Endothelial cell (in vitro differentiated cells): ENCODE data around the gene TBP. TPM values are rescaled to one million over a fixed set of nuclear protein-coding genes. Genes with fewer than 3 reads are reported as not detected.

Experiments
- DNase-seq: peaks from one replicate; pipeline ENCODE4 v3.0.0; 2021; ENCODE audit warnings: low spot score
- H3K27ac Mint-ChIP-seq: one replicate; pipeline ENCODE4 v1.8.0; 2021; ENCODE audit warnings: mixed read lengths, inconsistent platforms; ENCODE audit not compliant: unreplicated experiment
- H3K27me3 Mint-ChIP-seq: one replicate; pipeline ENCODE4 v1.8.0; 2021; ENCODE audit warnings: mild to moderate bottlenecking, moderate library complexity, mixed read lengths, inconsistent platforms; ENCODE audit not compliant: unreplicated experiment
- H3K36me3 Mint-ChIP-seq: one replicate; pipeline ENCODE4 v1.8.0; 2021; ENCODE audit warnings: mild to moderate bottlenecking, low read depth, mixed read lengths, inconsistent platforms; ENCODE audit not compliant: unreplicated experiment
- H3K4me1 Mint-ChIP-seq: one replicate; pipeline ENCODE4 v1.8.0; 2021; ENCODE audit warnings: mild to moderate bottlenecking, mixed read lengths, inconsistent platforms; ENCODE audit not compliant: unreplicated experiment
- H3K4me3 Mint-ChIP-seq: one replicate; pipeline ENCODE4 v1.8.0; 2021; ENCODE audit warnings: mild to moderate bottlenecking, mixed read lengths, inconsistent platforms; ENCODE audit not compliant: unreplicated experiment
- H3K9me3 Mint-ChIP-seq: one replicate; pipeline ENCODE4 v1.8.0; 2021; ENCODE audit warnings: mixed read lengths, inconsistent platforms; ENCODE audit not compliant: unreplicated experiment
- total RNA-seq: library from RNA; stranded (reverse); fragmentation: NEBNext Ultra II Directional; extraction: Animal tissue kit (Norgen Biotek cat#: 25700); gene quantifications from one replicate; pipeline ENCODE4 v1.2.1, GENCODE V29; 2021; ENCODE audit not compliant: unreplicated experiment
- TF ChIP-seq, protein P1 (sequence below): fragments of 200-600 bp; sonication (generic); IDR thresholded peaks from one replicate; pipeline ENCODE4 v1.5.0; 2021; ENCODE audit warnings: antibody characterized with exemption; ENCODE audit not compliant: unreplicated experiment

The TBP gene
- total RNA-seq, 1 donor from 2014 or later: 17.1 TPM

DNA sequence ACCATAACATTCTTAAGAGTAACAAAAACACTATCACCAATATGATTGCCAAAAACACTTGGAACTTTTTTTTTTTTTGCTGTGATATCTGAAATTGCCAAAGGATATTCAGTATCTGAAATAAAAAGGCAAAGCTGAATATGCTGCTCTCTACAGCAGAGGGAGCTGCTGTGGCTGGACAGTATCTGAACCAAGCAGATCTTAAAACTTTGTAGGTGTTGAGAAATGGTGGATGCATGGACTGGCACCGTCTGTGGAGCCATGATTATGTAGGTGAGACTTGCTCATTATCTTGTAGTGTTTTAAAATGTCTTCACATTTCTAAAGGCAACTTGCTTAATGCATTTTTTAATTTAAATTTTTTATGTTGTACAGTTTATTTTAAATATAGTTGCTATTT is 21.1 kb downstream of the TBP start:
- DNase-seq: no peak
- Mint-ChIP-seq H3K27me3 (no peaks in the 10 kb centered on the region), H3K9me3 (no peaks in the 10 kb centered on the region), H3K27ac (no peak overlapping the region), H3K4me3 (no peak overlapping the region), H3K36me3 (peaks cover 2% of the 10 kb centered on the region), H3K4me1 (peaks cover 21% of the 10 kb centered on the region)
- TF ChIP-seq, protein P1, sequence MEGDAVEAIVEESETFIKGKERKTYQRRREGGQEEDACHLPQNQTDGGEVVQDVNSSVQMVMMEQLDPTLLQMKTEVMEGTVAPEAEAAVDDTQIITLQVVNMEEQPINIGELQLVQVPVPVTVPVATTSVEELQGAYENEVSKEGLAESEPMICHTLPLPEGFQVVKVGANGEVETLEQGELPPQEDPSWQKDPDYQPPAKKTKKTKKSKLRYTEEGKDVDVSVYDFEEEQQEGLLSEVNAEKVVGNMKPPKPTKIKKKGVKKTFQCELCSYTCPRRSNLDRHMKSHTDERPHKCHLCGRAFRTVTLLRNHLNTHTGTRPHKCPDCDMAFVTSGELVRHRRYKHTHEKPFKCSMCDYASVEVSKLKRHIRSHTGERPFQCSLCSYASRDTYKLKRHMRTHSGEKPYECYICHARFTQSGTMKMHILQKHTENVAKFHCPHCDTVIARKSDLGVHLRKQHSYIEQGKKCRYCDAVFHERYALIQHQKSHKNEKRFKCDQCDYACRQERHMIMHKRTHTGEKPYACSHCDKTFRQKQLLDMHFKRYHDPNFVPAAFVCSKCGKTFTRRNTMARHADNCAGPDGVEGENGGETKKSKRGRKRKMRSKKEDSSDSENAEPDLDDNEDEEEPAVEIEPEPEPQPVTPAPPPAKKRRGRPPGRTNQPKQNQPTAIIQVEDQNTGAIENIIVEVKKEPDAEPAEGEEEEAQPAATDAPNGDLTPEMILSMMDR: no peak

DNA sequence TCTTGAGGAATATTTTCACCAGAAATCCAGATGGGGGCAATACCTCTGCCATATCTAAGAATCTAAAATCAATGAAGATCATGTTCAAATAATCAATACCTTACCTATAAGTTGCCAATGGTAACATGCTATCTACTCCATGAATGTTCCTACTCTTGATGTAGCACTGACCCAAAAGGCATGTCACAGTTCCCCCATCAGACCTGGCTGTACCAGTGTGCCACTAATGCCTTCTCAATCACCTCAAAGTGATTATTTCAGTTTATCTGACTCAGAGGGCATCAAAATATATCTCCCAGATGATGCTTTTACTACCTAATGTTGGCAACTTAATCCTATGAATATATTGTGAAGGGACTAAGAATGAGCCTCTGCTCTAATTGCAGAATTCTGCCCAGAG is 24.7 kb downstream of the TBP start:
- Mint-ChIP-seq H3K27ac (peak overlapping the region; percentile 55), H3K4me3 (no peak overlapping the region), H3K27me3 (peaks cover 2% of the 10 kb centered on the region), H3K9me3 (no peaks in the 10 kb centered on the region), H3K36me3 (peaks cover 17% of the 10 kb centered on the region), H3K4me1 (peaks cover 22% of the 10 kb centered on the region)
- TF ChIP-seq, protein P1: no peak
- no peak for DNase-seq

DNA sequence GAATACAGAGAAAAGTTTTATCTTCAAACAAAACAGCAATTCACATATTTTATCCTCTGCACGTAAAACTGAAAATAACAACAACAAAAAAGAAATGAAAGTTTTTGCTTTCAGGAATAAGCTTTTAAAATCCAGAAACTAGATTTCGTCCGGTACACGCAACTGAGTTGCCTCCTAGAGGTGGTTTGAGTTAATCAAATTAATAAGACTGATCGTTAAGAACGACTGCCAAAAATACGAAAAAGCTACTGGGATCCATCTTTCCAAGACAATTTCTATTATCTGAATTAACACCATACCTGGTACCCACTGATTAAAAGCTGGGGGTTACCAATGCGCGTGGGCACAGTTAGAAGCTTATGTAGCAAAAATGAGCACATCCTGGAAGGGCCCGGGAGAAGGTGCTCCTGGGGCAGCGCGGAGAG is 29.6 kb downstream of the TBP start:
- no peaks in the 10 kb centered on the region for H3K9me3 Mint-ChIP-seq

DNA sequence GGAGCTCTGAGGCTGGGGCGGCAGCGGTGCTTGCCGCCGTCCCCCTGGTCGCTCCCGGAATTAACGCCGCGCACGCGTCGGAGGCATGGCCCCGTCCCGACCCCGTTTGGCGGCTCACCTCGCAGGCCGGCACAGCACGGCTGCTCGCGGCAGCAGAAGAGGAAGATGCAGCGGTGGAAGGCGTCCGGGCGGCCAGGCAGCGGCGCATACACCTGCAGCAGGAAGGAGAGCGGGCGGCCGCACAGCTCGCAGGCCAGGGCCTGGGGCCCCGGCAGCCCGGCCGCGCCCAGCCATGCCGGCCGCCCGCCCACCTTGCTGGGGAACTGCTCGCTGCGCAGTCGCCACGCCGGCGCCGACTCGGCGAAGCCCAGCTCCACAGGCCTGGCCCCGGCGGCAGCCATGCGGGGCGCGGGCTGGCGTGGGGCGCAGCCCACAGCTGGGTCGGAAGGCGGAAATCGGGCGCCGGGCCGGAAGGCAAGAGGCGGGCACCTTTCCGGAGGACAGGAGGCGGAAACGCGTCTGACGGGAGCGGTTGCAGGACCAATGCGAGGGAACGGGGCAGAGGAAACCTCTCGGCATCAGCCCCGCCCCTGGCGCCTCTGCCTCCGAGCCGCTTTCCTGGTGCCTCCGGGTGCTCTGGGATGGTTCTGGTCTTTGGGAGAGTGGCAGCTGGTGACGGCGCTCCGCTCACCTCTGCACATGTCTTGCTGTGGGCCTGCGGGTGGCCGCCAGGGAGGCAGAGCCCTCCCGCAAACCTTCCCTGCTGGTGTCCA is 30.2 kb downstream of the TBP start, which contains the start of gene PDCD2:
Gene PDCD2 (minus strand): TSS at position 457 of the 773 bp plus-strand sequence. CDS start 56 bp downstream, at position 401.
- H3K9me3 Mint-ChIP-seq: peaks cover under 1% of the 10 kb centered on the region
- peak within 1 kb of the TSS; percentile 98 for H3K4me3 Mint-ChIP-seq
- peaks cover 19% of the 10 kb centered on the region for H3K36me3 Mint-ChIP-seq
- peaks cover 21% of the 10 kb centered on the region for H3K4me1 Mint-ChIP-seq
- peak; percentile 85 for DNase-seq
- peak within 1 kb of the TSS; percentile 95 for H3K27ac Mint-ChIP-seq
- H3K27me3 Mint-ChIP-seq: peaks cover 2% of the 10 kb centered on the region
- TF ChIP-seq, protein P1: no peak

More for the DNA sequence above, 29.6 kb downstream of the TBP start:
- Mint-ChIP-seq H3K4me3 (peak overlapping the region; percentile 98), H3K4me1 (peaks cover 24% of the 10 kb centered on the region), H3K27me3 (peaks cover 2% of the 10 kb centered on the region), H3K36me3 (peaks cover 19% of the 10 kb centered on the region), H3K27ac (peak overlapping the region; percentile 93)
- TF ChIP-seq, protein P1: no peak
- DNase-seq: no peak

DNA sequence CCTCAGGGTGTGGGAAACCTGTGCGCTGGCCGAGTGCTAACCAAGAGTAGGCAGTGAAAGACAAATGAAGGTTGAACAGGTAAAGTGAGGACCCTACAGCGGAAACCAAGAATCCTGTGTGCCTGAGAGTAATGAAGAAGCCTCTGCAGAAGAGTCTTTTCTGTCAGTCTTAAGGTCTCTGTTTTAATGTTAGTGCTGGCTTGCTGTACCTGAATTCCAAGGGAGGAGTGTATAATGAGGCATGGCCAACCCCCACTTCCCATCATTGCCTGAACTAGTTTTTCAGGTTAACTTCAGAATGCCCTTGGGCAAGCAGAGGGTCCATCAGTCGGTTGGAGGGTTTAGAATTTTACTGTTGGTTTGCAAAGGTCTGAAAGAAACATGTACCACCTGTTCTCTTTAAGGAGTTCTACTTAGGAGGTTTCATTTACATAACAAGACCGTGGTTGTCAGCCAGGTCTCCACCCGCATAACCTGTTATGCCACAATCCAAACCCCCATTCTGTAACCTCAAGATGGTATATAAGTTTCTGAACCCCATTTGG is 30.9 kb downstream of the TBP start:
- TF ChIP-seq, protein P1: no peak
- H3K4me3 Mint-ChIP-seq: peak overlapping the region; percentile 98
- DNase-seq: no peak
- peak overlapping the region; percentile 95 for H3K27ac Mint-ChIP-seq
- peaks cover 6% of the 10 kb centered on the region for H3K9me3 Mint-ChIP-seq
- peaks cover 21% of the 10 kb centered on the region for H3K4me1 Mint-ChIP-seq
- H3K27me3 Mint-ChIP-seq: peaks cover 2% of the 10 kb centered on the region
- peaks cover 24% of the 10 kb centered on the region for H3K36me3 Mint-ChIP-seq
